ENCODE measurements around the gene DDAH2. TPM values are rescaled to one million over a fixed set of nuclear protein-coding genes. Genes with fewer than 3 reads are reported as not detected.

Gene DDAH2
- total RNA-seq, 4 donors from 2014 or later: 78.3 to 148 (median 107) TPM

GRCh38 chr6:31708224-31708623, 20.9 kb downstream of the DDAH2 start:
- no peaks in the 10 kb centered on the region for H3K36me3 ChIP-seq
- H3K4me1 ChIP-seq: peaks cover 0 to 15% (median 9%) of the 10 kb centered on the region in 4 donors
- H3K27me3 ChIP-seq: no peaks in the 10 kb centered on the region
- intact Hi-C loops (cut with DNase I; ENCODE audit: low total_unique reads): no loop called here
- H3K4me3 ChIP-seq: no peak overlapping the region
- no peak overlapping the region for H3K27ac ChIP-seq
- no peak for TF ChIP-seq POLR2AphosphoS5 (IDR thresholded peaks at IDR 0.05)
- TF ChIP-seq CTCF (IDR thresholded peaks at IDR 0.05): no peak
- TF ChIP-seq POLR2A (IDR thresholded peaks at IDR 0.05): no peak
- TF ChIP-seq EP300 (IDR thresholded peaks at IDR 0.05; ENCODE audit: low read depth): no peak
- no peak for DNase-seq
- H3K9me3 ChIP-seq: no peaks in the 10 kb centered on the region
- in situ Hi-C loops (cut with MboI; ENCODE audit: low pct_ligation_motif_present in 1 of 4, low pct_unique_long_range_greater_than_20kb in 1 of 4, low sequenced_read_pairs in 3 of 4): no loop called here
- WGBS, 2 donors (ENCODE audit: low coverage in 1 of 2): 94 to 100% methylated on average over 2 to 3 of the region's 3 CpGs

GRCh38 chr6:31707701-31708100, 21.4 kb downstream of the DDAH2 start:
- H3K9me3 ChIP-seq: no peaks in the 10 kb centered on the region
- no peak for TF ChIP-seq EP300 (IDR thresholded peaks at IDR 0.05; ENCODE audit: low read depth)
- TF ChIP-seq POLR2AphosphoS5 (IDR thresholded peaks at IDR 0.05): no peak
- no peak for TF ChIP-seq CTCF (IDR thresholded peaks at IDR 0.05)
- no peak for TF ChIP-seq POLR2A (IDR thresholded peaks at IDR 0.05)
- peaks cover 0 to 15% (median 9%) of the 10 kb centered on the region in 4 donors for H3K4me1 ChIP-seq
- H3K27ac ChIP-seq: no peak overlapping the region
- no peak overlapping the region for H3K4me3 ChIP-seq
- WGBS, 2 donors (ENCODE audit: low coverage in 1 of 2): 86 to 100% methylated on average over 3 to 10 of the region's 10 CpGs
- DNase-seq: no peak
- no peaks in the 10 kb centered on the region for H3K36me3 ChIP-seq
- in situ Hi-C loops (cut with MboI; ENCODE audit: low pct_ligation_motif_present in 1 of 4, low pct_unique_long_range_greater_than_20kb in 1 of 4, low sequenced_read_pairs in 3 of 4) (no loop called here), intact Hi-C loops (cut with DNase I; ENCODE audit: low total_unique reads) (no loop called here)
- H3K27me3 ChIP-seq: no peaks in the 10 kb centered on the region

GRCh38 chr6:31706599-31706998, 22.5 kb downstream of the DDAH2 start, which contains the start of gene LY6G6F:
Gene LY6G6F (plus strand): TSS chr6:31706866. CDS start chr6:31706907, 41 bp downstream.
- Histone ChIP-seq H3K9me3 (no peaks in the 10 kb centered on the region), H3K4me3 (no peak within 1 kb of the TSS), H3K36me3 (no peaks in the 10 kb centered on the region), H3K4me1 (peaks cover 7 to 22% (median 17%) of the 10 kb centered on the region in 4 donors), H3K27ac (no peak within 1 kb of the TSS), H3K27me3 (no peaks in the 10 kb centered on the region)
- TF ChIP-seq POLR2AphosphoS5 (IDR thresholded peaks at IDR 0.05) (no peak), CTCF (IDR thresholded peaks at IDR 0.05) (no peak), EP300 (IDR thresholded peaks at IDR 0.05; ENCODE audit: low read depth) (no peak), POLR2A (IDR thresholded peaks at IDR 0.05) (no peak)
- 70 to 100% methylated on average over 1 to 3 of the region's 3 CpGs for WGBS, 2 donors (ENCODE audit: low coverage in 1 of 2)
- intact Hi-C loops (cut with DNase I; ENCODE audit: low total_unique reads) (no loop called here), in situ Hi-C loops (cut with MboI; ENCODE audit: low pct_ligation_motif_present in 1 of 4, low pct_unique_long_range_greater_than_20kb in 1 of 4, low sequenced_read_pairs in 3 of 4) (no loop called here)
- no peak for DNase-seq

GRCh38 chr6:31705931-31706330, 23.2 kb downstream of the DDAH2 start:
- TF ChIP-seq CTCF (IDR thresholded peaks at IDR 0.05) (no peak), POLR2AphosphoS5 (IDR thresholded peaks at IDR 0.05) (no peak), EP300 (IDR thresholded peaks at IDR 0.05; ENCODE audit: low read depth) (no peak), POLR2A (IDR thresholded peaks at IDR 0.05) (no peak)
- no peaks in the 10 kb centered on the region for H3K27me3 ChIP-seq
- WGBS, 2 donors (ENCODE audit: low coverage in 1 of 2): 90 to 91% methylated on average over 5 to 6 of the region's 6 CpGs
- H3K9me3 ChIP-seq: no peaks in the 10 kb centered on the region
- H3K4me3 ChIP-seq: no peak overlapping the region
- intact Hi-C loops (cut with DNase I; ENCODE audit: low total_unique reads): no loop called here
- in situ Hi-C loops (cut with MboI; ENCODE audit: low pct_ligation_motif_present in 1 of 4, low pct_unique_long_range_greater_than_20kb in 1 of 4, low sequenced_read_pairs in 3 of 4): no loop called here
- no peak overlapping the region for H3K27ac ChIP-seq
- no peak for DNase-seq
- H3K4me1 ChIP-seq: peaks cover 14 to 26% (median 19%) of the 10 kb centered on the region in 4 donors
- H3K36me3 ChIP-seq: no peaks in the 10 kb centered on the region

All from transverse colon (tissue), 4 donors.